ENCODE measurements around the gene ABCA7.

Gene ABCA7

GRCh38 chr19:1002600-1002999 is 37.3 kb upstream of the ABCA7 start:
- DNase-seq: no peak

DNA sequence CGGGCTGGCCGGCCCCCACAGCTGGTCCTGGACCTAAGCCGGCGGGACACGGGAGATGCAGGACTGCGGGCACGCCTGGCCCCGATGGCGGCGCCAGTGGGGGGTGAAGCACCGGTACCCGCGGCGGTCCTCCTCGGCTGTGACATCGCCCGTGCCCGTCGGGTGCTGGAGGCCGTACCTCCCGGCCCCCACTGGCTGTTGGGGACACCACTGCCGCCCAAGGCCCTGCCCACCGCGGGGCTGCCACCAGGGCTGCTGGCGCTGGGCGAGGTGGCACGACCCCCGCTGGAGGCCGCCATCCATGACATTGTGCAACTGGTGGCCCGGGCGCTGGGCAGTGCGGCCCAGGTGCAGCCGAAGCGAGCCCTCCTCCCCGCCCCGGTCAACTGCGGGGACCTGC is 36.6 kb upstream of the ABCA7 start:
- no peak for DNase-seq

GRCh38 chr19:1004204-1004802 is 35.6 kb upstream of the ABCA7 start:
- no peak for DNase-seq

DNA sequence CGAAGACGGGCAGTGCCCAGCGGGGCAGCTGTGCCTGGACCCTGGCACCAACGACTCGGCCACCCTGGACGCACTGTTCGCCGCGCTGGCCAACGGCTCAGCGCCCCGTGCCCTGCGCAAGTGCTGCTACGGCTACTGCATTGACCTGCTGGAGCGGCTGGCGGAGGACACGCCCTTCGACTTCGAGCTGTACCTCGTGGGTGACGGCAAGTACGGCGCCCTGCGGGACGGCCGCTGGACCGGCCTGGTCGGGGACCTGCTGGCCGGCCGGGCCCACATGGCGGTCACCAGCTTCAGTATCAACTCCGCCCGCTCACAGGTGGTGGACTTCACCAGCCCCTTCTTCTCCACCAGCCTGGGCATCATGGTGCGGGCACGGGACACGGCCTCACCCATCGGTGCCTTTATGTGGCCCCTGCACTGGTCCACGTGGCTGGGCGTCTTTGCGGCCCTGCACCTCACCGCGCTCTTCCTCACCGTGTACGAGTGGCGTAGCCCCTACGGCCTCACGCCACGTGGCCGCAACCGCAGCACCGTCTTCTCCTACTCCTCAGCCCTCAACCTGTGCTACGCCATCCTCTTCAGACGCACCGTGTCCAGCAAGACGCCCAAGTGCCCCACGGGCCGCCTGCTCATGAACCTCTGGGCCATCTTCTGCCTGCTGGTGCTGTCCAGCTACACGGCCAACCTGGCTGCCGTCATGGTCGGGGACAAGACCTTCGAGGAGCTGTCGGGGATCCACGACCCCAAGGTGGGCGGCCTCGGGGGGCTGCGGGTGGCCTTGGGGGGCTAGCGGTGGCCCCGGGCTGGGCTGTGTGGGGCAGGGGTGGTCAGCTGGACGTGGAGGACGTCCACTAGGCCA is 34.9 kb upstream of the ABCA7 start:
- no peak for DNase-seq

- no peak for DNase-seq
Measured at GRCh38 chr19:1006711-1007398, 33.1 kb upstream of the ABCA7 start.

GRCh38 chr19:1007399-1008251 is 32.3 kb upstream of the ABCA7 start:
- no peak for DNase-seq

GRCh38 chr19:1008268-1009040 is 31.5 kb upstream of the ABCA7 start:
- no peak for DNase-seq

DNA sequence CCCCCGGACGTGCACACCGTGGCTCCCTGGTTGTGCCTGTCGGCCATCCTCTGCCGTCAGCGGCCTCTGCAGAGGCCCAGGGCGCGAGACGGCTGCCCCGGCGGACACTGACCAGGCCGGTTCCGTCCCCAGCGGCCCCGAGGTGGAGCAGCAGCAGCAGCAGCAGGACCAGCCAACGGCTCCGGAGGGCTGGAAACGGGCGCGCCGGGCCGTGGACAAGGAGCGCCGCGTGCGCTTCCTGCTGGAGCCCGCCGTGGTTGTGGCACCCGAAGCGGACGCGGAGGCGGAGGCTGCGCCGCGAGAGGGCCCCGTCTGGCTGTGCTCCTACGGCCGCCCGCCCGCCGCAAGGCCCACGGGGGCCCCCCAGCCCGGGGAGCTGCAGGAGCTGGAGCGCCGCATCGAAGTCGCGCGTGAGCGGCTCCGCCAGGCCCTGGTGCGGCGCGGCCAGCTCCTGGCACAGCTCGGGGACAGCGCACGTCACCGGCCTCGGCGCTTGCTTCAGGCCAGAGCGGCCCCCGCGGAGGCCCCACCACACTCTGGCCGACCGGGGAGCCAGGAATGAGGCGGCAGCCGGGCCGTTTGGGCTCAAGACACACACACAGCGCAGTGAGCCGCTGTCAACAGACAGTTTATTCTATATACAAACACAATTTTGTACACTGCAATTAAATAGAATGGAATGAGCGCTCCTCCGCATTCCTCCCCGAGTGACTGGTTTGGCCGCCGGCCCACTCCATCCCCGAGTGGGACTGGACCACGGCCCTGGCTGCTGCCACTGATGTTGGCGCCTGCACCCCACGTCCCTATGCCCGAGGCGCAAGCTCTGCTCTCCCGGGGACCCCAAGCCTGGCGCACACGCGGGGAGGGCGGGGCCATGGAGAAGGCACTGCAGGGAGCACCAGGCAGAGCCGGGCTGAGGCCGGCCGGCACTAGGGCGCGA is 30.6 kb upstream of the ABCA7 start:
- no peak for DNase-seq

- DNase-seq: no peak
Measured at GRCh38 chr19:1009981-1010538, 29.8 kb upstream of the ABCA7 start.

- DNase-seq: no peak
Measured at GRCh38 chr19:1010586-1011510, 29.1 kb upstream of the ABCA7 start.

DNA sequence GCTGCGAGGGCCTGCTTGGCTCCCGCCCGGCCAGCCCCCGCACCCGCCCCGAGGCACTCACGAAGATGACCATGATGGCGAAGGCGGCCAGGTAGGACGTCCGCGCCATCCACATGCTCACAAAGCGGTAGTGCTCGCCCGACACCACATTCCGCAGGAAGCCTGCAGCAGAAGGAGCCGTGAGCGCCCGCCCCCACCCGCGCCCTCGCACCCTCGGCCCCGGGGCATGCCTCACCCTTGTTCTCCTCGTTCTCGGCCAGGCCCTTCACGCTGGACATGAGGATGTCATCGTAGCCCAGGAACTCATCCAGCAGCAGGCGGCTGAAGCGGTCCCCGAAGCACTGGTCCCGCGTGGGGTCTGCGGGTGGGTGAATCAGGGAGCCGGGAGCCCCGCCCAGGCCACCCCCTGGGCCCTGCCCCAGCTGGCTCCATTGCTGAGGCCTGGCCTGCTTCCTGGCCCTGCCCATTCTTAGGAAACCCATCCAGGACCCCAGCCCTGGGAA is 28.0 kb upstream of the ABCA7 start:
- DNase-seq: no peak

GRCh38 chr19:1012334-1012733 is 27.6 kb upstream of the ABCA7 start:
- DNase-seq: no peak

DNA sequence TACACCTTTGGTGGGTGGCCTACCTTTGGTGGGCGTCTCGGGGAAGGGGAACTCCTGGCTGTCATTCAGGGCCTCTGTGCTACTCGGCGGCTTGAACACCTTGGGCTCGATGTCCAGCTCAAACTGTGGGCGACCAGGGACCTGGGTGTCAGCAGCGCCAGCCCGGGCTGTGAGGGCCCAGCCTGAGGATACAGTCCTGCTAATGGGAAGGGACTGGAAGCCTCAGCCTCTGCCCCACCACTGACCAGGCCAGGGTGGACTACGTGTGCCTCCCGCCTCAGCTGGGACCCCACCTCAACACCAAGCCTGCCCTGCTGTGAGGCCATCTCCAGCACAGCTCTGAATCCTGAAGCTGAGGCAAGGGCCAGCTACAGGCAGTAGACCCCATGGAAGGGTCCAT is 26.7 kb upstream of the ABCA7 start:
- DNase-seq: no peak

GRCh38 chr19:1014161-1015060 is 25.5 kb upstream of the ABCA7 start:
- DNase-seq: no peak

GRCh38 chr19:1015061-1015781 is 24.7 kb upstream of the ABCA7 start:
- DNase-seq: no peak

DNA sequence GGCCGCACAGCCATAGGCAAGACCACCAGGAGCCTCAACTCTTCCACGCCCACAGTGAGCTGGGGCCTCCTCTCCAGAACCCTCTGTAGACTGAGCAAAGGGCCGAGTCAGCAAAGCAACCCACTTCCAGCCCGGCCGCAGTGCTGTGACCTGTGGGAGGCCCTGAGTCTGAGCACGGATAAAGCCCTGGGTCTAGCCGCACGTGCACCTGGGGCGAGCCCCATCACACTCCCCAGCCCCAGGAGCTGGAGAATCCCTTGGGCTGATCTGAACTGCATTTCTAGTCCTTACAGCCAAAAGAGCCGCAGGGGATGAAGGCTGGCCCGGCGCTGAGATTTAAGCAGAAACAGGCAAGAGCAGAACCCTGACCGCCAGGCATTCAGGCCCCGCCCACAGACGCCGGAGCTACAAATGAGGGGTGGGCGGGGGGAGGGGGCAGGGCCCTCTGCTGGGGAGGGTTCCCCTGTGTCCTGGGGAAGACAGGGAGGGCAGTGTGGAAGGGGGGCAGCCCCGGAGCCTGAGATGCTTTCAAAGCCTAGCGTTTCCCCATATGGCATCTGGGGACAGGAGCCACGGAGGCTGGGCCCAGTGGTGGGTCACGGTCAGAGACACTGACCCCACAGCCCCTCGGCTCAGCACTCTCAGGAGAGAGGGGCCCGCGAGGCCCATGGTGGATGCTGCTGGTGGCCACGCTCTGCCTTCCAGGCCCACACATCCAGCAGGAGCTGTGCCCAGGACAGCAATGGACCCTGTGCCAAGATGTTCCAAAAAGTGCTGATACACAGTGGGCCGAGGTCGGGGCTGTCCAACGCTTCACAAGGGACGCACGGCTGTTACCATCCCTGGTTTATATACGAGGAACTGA is 23.9 kb upstream of the ABCA7 start:
- no peak for DNase-seq
